K562 (cell line): Measurements from ENCODE around the gene EPB42. TPM values are rescaled to one million over a fixed set of nuclear protein-coding genes. Genes with fewer than 3 reads are reported as not detected.

Experiments
- ATAC-seq: fragments of 200-7000 bp; cut with Tn5 transposase; 3 replicates; pipeline ENCODE4 v1.9.1; 2020; ENCODE audit warnings: moderate library complexity
- BruUV-seq: library from RNA; stranded (reverse); fragments of 400-500 nt; replicated peaks from 2 replicates; lab custom pipeline; 2021; lab: Mats Ljungman, UMichigan
- CTCF ChIA-PET: fragments of 300-600 bp; formaldehyde crosslinking; extraction: SDS; loops from one replicate; lab custom pipeline; 2021; ENCODE audit warnings: low intra/inter-chr PET ratio; lab: Yijun Ruan, JAX
- POLR2A ChIA-PET: fragments of 300-600, 350-650 bp; sonication (Branson Sonifier 250); formaldehyde crosslinking; extraction: SDS; loops from one replicate; lab custom pipeline; 2021; ENCODE audit warnings: antibody characterized with exemption, inconsistent platforms; lab: Yijun Ruan, JAX
- DNase-seq, 4 experiments: peaks; one replicate each; pipeline versions ENCODE4 v3.0.0 to v3.0.0-alpha.2; 2011 to 2018; ENCODE audit warnings: low spot score in 3 of 4, mixed read lengths in 3 of 4; ENCODE audit errors: extremely low read depth in 1 of 4
- FAIRE-seq: peaks from 2 replicates; lab custom pipeline; 2011; peaks lifted over from hg19 to GRCh38; lab: Jason Lieb, UNC
- H2AFZ ChIP-seq: 2 replicates; pipeline ENCODE4 v1.6.0; 2011; ENCODE audit warnings: low read depth, low read length, control low read depth, inconsistent platforms
- H3K27ac ChIP-seq: fragments of 200-600 bp; 3 replicates; pipeline ENCODE4 v1.8.0; 2011; ENCODE audit warnings: low read depth, mild to moderate bottlenecking, control low read depth, inconsistent platforms, low read length, moderate library complexity, mixed read lengths; ENCODE audit errors: extremely low read depth
- H3K27me3 ChIP-seq, 2 experiments: fragments of 300-600 bp in 1 of 2; 2 replicates in 1 of 2; 3 replicates in 1 of 2; pipeline versions ENCODE4 v1.6.0 to v1.8.0; 2011; ENCODE audit warnings: inconsistent platforms in 2 of 2, low read length in 2 of 2, mild to moderate bottlenecking in 1 of 2, mixed read lengths in 1 of 2, moderate library complexity in 1 of 2; ENCODE audit not compliant: control insufficient read depth in 2 of 2, insufficient read depth in 2 of 2
- H3K36me3 ChIP-seq: fragments of 300-600 bp; 3 replicates; pipeline ENCODE4 v1.8.0; 2011; ENCODE audit warnings: mild to moderate bottlenecking, low read length, inconsistent platforms; ENCODE audit not compliant: control insufficient read depth, insufficient read depth
- H3K4me1 ChIP-seq, 2 experiments: fragments of 200-600 bp in 1 of 2; replicated peaks in 1 of 2; 2 replicates in 1 of 2; 3 replicates in 1 of 2; pipeline versions ENCODE4 v1.5.1 to v1.8.0; 2011; ENCODE audit warnings: inconsistent platforms in 2 of 2, low read length in 2 of 2, mild to moderate bottlenecking in 1 of 2, mixed read lengths in 1 of 2, moderate library complexity in 1 of 2; ENCODE audit not compliant: control insufficient read depth in 2 of 2, insufficient read depth in 2 of 2
- H3K4me2 ChIP-seq: 2 replicates; pipeline ENCODE4 v1.6.1; 2011; ENCODE audit warnings: low read length, control low read depth, inconsistent platforms, mixed read lengths; ENCODE audit not compliant: insufficient read depth
- H3K4me3 ChIP-seq: fragments of 200-600 bp; sonication (generic), shearing (Covaris generic); 2 replicates; pipeline ENCODE4 v1.5.1; 2016; ENCODE audit warnings: control low read depth, inconsistent platforms
- H3K79me2 ChIP-seq: fragments of 200-600 bp; 3 replicates; pipeline ENCODE4 v1.8.0; 2011; ENCODE audit warnings: low read length, inconsistent platforms; ENCODE audit not compliant: control insufficient read depth, insufficient read depth
- H3K9ac ChIP-seq, 2 experiments: 2 replicates each; pipeline versions ENCODE4 v1.6.0 to v1.6.1; 2011; ENCODE audit warnings: low read depth in 2 of 2, low read length in 2 of 2, control low read depth in 1 of 2, inconsistent platforms in 1 of 2, mild to moderate bottlenecking in 1 of 2, mixed read lengths in 1 of 2; ENCODE audit not compliant: insufficient read depth in 1 of 2
- H3K9me1 ChIP-seq: one replicate; pipeline ENCODE4 v1.6.0; 2011; ENCODE audit warnings: inconsistent platforms, mild to moderate bottlenecking, low read length, moderate library complexity; ENCODE audit not compliant: control insufficient read depth, insufficient read depth
- H3K9me3 ChIP-seq: replicated peaks from 2 replicates; pipeline ENCODE4 v1.5.1; 2011; ENCODE audit warnings: low read depth, low read length, inconsistent platforms; ENCODE audit not compliant: control insufficient read depth, insufficient read depth
- H4K20me1 ChIP-seq: replicated peaks from 2 replicates; pipeline ENCODE4 v1.6.1; 2011; ENCODE audit warnings: low read length, inconsistent platforms, mixed read lengths; ENCODE audit not compliant: control insufficient read depth, insufficient read depth
- ARID2 ChIP-seq: fragments of 450-650 bp; IDR thresholded peaks from 2 replicates; pipeline ENCODE4 v1.6.1; 2017; ENCODE audit warnings: antibody characterized with exemption, mild to moderate bottlenecking
- ARID4B ChIP-seq: sonication (generic); formaldehyde crosslinking; IDR thresholded peaks from 2 replicates; pipeline ENCODE4 v1.8.0; 2022; ENCODE audit warnings: mild to moderate bottlenecking, missing genetic modification reagents
- BCLAF1 ChIP-seq, 2 experiments: fragments of 450-650 bp in 1 of 2; IDR thresholded peaks; 2 replicates each; pipeline ENCODE4 v1.6.1; 2011 to 2017; ENCODE audit warnings: low read depth in 2 of 2, antibody characterized with exemption in 1 of 2, borderline replicate concordance in 1 of 2, low read length in 1 of 2, mild to moderate bottlenecking in 1 of 2, mixed read lengths in 1 of 2; ENCODE audit not compliant: control insufficient read depth in 1 of 2
- CHCHD3 ChIP-seq: fragments of 250-450 bp; sonication (Bioruptor Pico); IDR thresholded peaks from 2 replicates; pipeline ENCODE4 v2.1.2; 2022; ENCODE audit warnings: mild to moderate bottlenecking
- DIDO1 ChIP-seq: fragments of 450-650 bp; IDR thresholded peaks from 2 replicates; pipeline ENCODE4 v1.6.1; 2016; ENCODE audit warnings: low read depth, missing biosample characterization, missing genetic modification characterization
- FUS ChIP-seq: fragments of 200-400 bp; formaldehyde crosslinking; optimal IDR thresholded peaks from 2 replicates; pipeline ENCODE3; 2017; ENCODE audit warnings: low read depth, low read length
- L3MBTL2 ChIP-seq: fragments of 450-650 bp; IDR thresholded peaks from 2 replicates; pipeline ENCODE4 v1.6.1; 2016; ENCODE audit warnings: mild to moderate bottlenecking, moderate library complexity
- NCOA2 ChIP-seq, 2 experiments: fragments of 450-650 bp; IDR thresholded peaks; 2 replicates each; pipeline ENCODE4 v1.6.1; 2018; ENCODE audit warnings: mild to moderate bottlenecking in 2 of 2, moderate library complexity in 1 of 2; ENCODE audit not compliant: partially characterized antibody in 2 of 2
- PHTF2 ChIP-seq: fragments of 250-450 bp; sonication (Bioruptor Pico); IDR thresholded peaks from 2 replicates; pipeline ENCODE4 v1.5.0; 2021; ENCODE audit warnings: mild to moderate bottlenecking
- SAP30 ChIP-seq: fragments of 200-600 bp; sonication (generic); IDR thresholded peaks from 2 replicates; pipeline ENCODE4 v1.6.1; 2012; ENCODE audit warnings: borderline replicate concordance, low read depth, mild to moderate bottlenecking, moderate library complexity, low read length, control low read depth, inconsistent platforms; ENCODE audit not compliant: insufficient read depth, poor library complexity, severe bottlenecking
- STAT5B ChIP-seq: fragments of 250-450 bp; sonication (Bioruptor Pico); IDR thresholded peaks from 2 replicates; pipeline ENCODE4 v1.8.0; 2021; ENCODE audit warnings: mild to moderate bottlenecking, inconsistent platforms
- TCFL5 ChIP-seq: fragments of 250-450 bp; sonication (Bioruptor Pico); conservative IDR thresholded peaks from 2 replicates; pipeline ENCODE4 v1.6.1; 2021; ENCODE audit warnings: mild to moderate bottlenecking, moderate library complexity, matching md5 sums
- ZNF311 ChIP-seq: fragments of 250-450 bp; sonication (Bioruptor Pico); IDR thresholded peaks from 2 replicates; pipeline ENCODE4 v1.4.0; 2020; ENCODE audit warnings: mild to moderate bottlenecking, moderate library complexity
- WGBS: fragments of 100-300 bp; shearing (Covaris generic); methylation state at CpG from one replicate; pipeline ENCODE4 v1.1.6; 2016; ENCODE audit warnings: low coverage, mixed read lengths; ENCODE audit not compliant: insufficient coverage; ENCODE audit errors: missing lambda C conversion rate; 5-methylcytosine and 5-hydroxymethylcytosine counted together
- in situ Hi-C: fragments of 300-500 bp; cut with MboI; formaldehyde crosslinking; loops from 4 replicates; pipeline ENCODE4 v1.15.0; 2018; ENCODE audit warnings: inconsistent platforms, mixed read lengths
- intact Hi-C: fragments of 100-400 bp; cut with micrococcal nuclease; formaldehyde crosslinking; loops from 2 replicates; pipeline ENCODE4 v1.14.2; 2022
- polyA plus RNA-seq, 8 experiments: library from polyadenylated mRNA; depleted of rRNA in 4 of 8; stranded (reverse) in 5 of 8; unstranded in 3 of 8; fragments of >200 nt; fragmentation: Nextera tagmentation in 2 of 8; fragmentation: Illumina TruSeq in 1 of 8; extraction: Ambion mirVana in 2 of 8; extraction: Trizol in 1 of 8; gene quantifications; 2 replicates each; pipeline versions ENCODE4 v1.2.1 to v1.2.3, GENCODE V29; 2011 to 2014; ENCODE audit warnings: inconsistent platforms in 1 of 8, missing spikeins in 1 of 8
- total RNA-seq, 7 experiments: library from RNA; depleted of rRNA in 6 of 7; stranded (reverse); fragments of >200 nt in 6 of 7; fragmentation: Illumina TruSeq in 2 of 7; extraction: Trizol in 2 of 7; gene quantifications; 2 replicates each; pipeline versions ENCODE4 v1.2.1 to v1.2.3, GENCODE V29; 2011 to 2021; ENCODE audit warnings: low replicate concordance in 1 of 7
- TF ChIP-seq, protein P1 (sequence below), 2 experiments: fragments of 450-650 bp in 1 of 2; sonication (generic) in 1 of 2; formaldehyde crosslinking in 1 of 2; IDR thresholded peaks in 1 of 2; conservative IDR thresholded peaks in 1 of 2; 2 replicates each; pipeline versions ENCODE4 v1.6.1 to v1.8.1; 2016 to 2023; ENCODE audit warnings: mild to moderate bottlenecking in 2 of 2, moderate library complexity in 2 of 2, inconsistent platforms in 1 of 2, missing genetic modification reagents in 1 of 2

Gene EPB42
- total and polyA plus RNA-seq, 9 of the 15 experiments (the other 6 are each of a cell fraction or from before 2014, with no cell fraction given): 0.38 to 2.3 (median 1.4) TPM

DNA sequence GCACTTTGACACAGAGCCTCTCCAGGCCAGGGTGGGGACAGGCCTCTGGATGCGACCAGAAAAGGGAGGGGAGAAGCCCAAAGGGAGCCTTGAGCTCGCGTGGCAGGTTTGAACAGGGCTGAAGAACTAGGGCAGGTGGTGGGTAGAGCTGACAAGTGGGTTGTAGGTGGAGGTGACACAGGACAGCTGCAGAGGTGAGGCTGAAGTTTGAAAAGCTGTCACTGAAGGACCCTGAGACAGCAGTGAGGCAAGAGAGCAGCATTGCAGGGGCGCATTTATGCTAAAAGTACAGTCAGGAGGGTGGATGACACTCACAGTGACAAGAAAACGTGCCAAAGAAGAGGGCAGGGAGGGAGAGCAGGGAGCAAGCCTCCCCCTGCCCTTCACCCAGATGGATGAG is 21.8 kb upstream of the EPB42 start:
- no peak overlapping the region for H3K4me3 ChIP-seq
- no peaks in the 10 kb centered on the region for H3K79me2 ChIP-seq
- no peak overlapping the region for H3K4me2 ChIP-seq
- POLR2A ChIA-PET: interaction anchor here (0.5 to 1.4 kb wide), 2 partner anchors 25 to 35 kb away, joined by 3 to 4 read pairs; no protein-coding TSS in a partner anchor
- H3K4me1 ChIP-seq: peaks cover 12 to 17% of the 10 kb centered on the region in 2 experiments
- no peak overlapping the region for H3K27ac ChIP-seq
- H3K9me1 ChIP-seq: no peaks in the 10 kb centered on the region
- ATAC-seq (no peak), FAIRE-seq (no peak), DNase-seq (no peak)
- no peaks in the 10 kb centered on the region for H3K27me3 ChIP-seq
- no peak overlapping the region for H3K9ac ChIP-seq
- no TSS peak for BruUV-seq
- in situ Hi-C loops (no loop called here), intact Hi-C loops (no loop called here)
- no peaks in the 10 kb centered on the region for H3K36me3 ChIP-seq
- no peaks in the 10 kb centered on the region for H4K20me1 ChIP-seq
- no peaks in the 10 kb centered on the region for H3K9me3 ChIP-seq
- CTCF ChIA-PET: no interaction called here
- H2AFZ ChIP-seq: no peak overlapping the region
- 23% methylated on average over 5 of the region's 5 CpGs for WGBS
- no peak for TF ChIP-seq L3MBTL2
- no peak for TF ChIP-seq PHTF2 (CRISPR knock-in tag)
- no peak for TF ChIP-seq STAT5B (CRISPR knock-in tag)
- TF ChIP-seq NCOA2 (IDR thresholded peaks at IDR 0.05; ENCODE audit: partially characterized antibody in 2 of 2): no peak
- TF ChIP-seq DIDO1: no peak
- no peak for TF ChIP-seq ARID4B (CRISPR knock-in tag)
- TF ChIP-seq CHCHD3 (CRISPR knock-in tag): no peak
- no peak for TF ChIP-seq TCFL5 (CRISPR knock-in tag)
- TF ChIP-seq SAP30: no peak
- TF ChIP-seq, protein P1, sequence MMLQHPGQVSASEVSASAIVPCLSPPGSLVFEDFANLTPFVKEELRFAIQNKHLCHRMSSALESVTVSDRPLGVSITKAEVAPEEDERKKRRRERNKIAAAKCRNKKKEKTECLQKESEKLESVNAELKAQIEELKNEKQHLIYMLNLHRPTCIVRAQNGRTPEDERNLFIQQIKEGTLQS (IDR thresholded peaks at IDR 0.05): no peak
- TF ChIP-seq, protein P1 (CRISPR knock-in tag; conservative IDR thresholded peaks at IDR 0.05): no peak
- no peak for TF ChIP-seq BCLAF1 (IDR thresholded peaks at IDR 0.05; ENCODE audit: borderline replicate concordance in 1 of 2, control insufficient read depth in 1 of 2, low read depth in 2 of 2, low read length in 1 of 2)
- no peak for TF ChIP-seq ZNF311 (CRISPR knock-in tag)
- TF ChIP-seq ARID2: no peak
- no peak for TF ChIP-seq FUS
